DLD1 (cell line): ENCODE results near the gene MBP.
"Not testable (repeated sequence)": the region's sequence is repeated elsewhere in the genome, so short reads cannot be mapped to it uniquely, and the experiment has no call there.

Source experiments
- in situ Hi-C: cut with HindIII; loops from 2 replicates; pipeline ENCODE4 v1.10.0; 2017; ENCODE audit warnings: low sequenced_read_pairs

Gene MBP

GRCh38 chr18:77035380-77036187 lies 97.0 kb downstream of the MBP start:
- in situ Hi-C loops, result no loop called here

GRCh38 chr18:77033575-77033974 lies 99.0 kb downstream of the MBP start:
- in situ Hi-C loops, result no loop called here

- in situ Hi-C loops, result no loop called here
Observed at GRCh38 chr18:77032181-77032701, 100.3 kb downstream of the MBP start.

GRCh38 chr18:77031662-77032061 lies 100.9 kb downstream of the MBP start:
- in situ Hi-C loops, result no loop called here

- in situ Hi-C loops, result no loop called here
Observed at GRCh38 chr18:77030201-77030600, 102.4 kb downstream of the MBP start.

- in situ Hi-C loops, result no loop called here
Observed at GRCh38 chr18:77025831-77026363, 106.7 kb downstream of the MBP start.

GRCh38 chr18:77025123-77025522 lies 107.5 kb downstream of the MBP start:
- in situ Hi-C loops, result no loop called here

GRCh38 chr18:77024476-77024875 lies 108.1 kb downstream of the MBP start:
- in situ Hi-C loops, result no loop called here

- in situ Hi-C loops, result no loop called here
Observed at GRCh38 chr18:77023102-77023782, 109.3 kb downstream of the MBP start.

GRCh38 chr18:77022556-77022955 lies 110.0 kb downstream of the MBP start:
- in situ Hi-C loops, result no loop called here

- in situ Hi-C loops, result no loop called here
Observed at GRCh38 chr18:77022116-77022515, 110.5 kb downstream of the MBP start.

- in situ Hi-C loops, result not testable (repeated sequence)
Observed at GRCh38 chr18:77021478-77021877, 111.1 kb downstream of the MBP start.

GRCh38 chr18:77021075-77021474 lies 111.5 kb downstream of the MBP start:
- in situ Hi-C loops, result no loop called here

GRCh38 chr18:77020561-77020960 lies 112.0 kb downstream of the MBP start:
- in situ Hi-C loops, result no loop called here

GRCh38 chr18:77019641-77020040 lies 112.9 kb downstream of the MBP start:
- in situ Hi-C loops, result no loop called here

GRCh38 chr18:77018650-77019049 lies 113.9 kb downstream of the MBP start:
- in situ Hi-C loops, result not testable (repeated sequence)

- in situ Hi-C loops, result no loop called here
Observed at GRCh38 chr18:77017355-77017754, 115.2 kb downstream of the MBP start.

GRCh38 chr18:77016936-77017335 lies 115.6 kb downstream of the MBP start:
- in situ Hi-C loops, result no loop called here

GRCh38 chr18:77015771-77016710 lies 116.5 kb downstream of the MBP start:
- in situ Hi-C loops, result no loop called here

GRCh38 chr18:77015169-77015568 lies 117.4 kb downstream of the MBP start:
- in situ Hi-C loops, result no loop called here

GRCh38 chr18:77014538-77014937 lies 118.0 kb downstream of the MBP start:
- in situ Hi-C loops, result no loop called here
